Myocyte (in vitro differentiated cells): ENCODE results near the gene TP53BP1. TPM values are rescaled to one million over a fixed set of nuclear protein-coding genes. Genes with fewer than 3 reads are reported as not detected.
"Not testable (repeated sequence)": the region's sequence is repeated elsewhere in the genome, so short reads cannot be mapped to it uniquely, and the experiment has no call there.

Experiments
- DNase-seq: peaks from one replicate; pipeline ENCODE4 v3.0.0-alpha.2; 2012; ENCODE audit warnings: low read depth
- total RNA-seq: library from RNA; depleted of rRNA; stranded (reverse); fragments of >200 nt; gene quantifications from 2 replicates; pipeline ENCODE4 v1.2.3, GENCODE V29; 2014

Gene TP53BP1
- total RNA-seq, 1 donor from 2014 or later, result 86.4 TPM

DNA sequence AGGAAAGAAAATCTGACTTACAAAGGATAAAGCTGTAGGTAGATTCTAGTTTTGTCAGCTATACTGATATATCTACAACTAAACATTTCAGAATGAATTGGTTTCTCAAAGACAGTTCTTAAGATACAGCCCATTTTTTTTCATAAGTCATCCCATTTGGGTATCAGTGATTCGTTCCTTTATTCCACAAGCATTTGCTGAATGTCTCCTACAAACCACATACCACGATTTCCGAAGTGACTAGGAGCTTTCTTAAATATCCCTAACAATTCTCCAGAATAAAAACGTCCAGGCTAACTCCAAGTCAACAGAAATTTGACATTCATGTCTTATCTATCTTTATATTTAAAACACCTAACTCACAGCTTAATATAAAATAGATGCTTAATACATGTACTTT is 59.8 kb downstream of the TP53BP1 start:
- DNase-seq, result peak; percentile 49

GRCh38 chr15:43429687-43430086 is 63.3 kb downstream of the TP53BP1 start:
- no peak for DNase-seq

GRCh38 chr15:43423793-43424192 is 69.2 kb downstream of the TP53BP1 start:
- peak; percentile 29 for DNase-seq

DNA sequence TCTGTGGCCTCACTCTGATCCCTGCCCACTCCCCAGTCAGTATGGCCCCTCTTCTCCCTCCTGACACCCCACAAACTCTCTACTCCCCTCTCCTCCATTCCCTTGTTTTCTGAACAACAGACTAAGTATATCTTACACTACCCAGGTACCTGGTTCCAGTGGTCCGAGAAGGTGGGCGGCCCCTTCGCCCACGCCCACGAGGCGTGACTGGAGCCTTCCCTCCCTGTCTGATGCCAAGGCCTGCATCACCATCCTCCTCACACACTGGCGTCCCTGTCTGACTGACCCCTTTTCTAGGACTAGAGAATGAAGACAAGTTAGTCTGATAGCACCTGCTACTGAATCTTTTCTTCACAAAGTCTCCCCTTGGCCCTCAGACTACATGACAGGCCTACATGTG is 72.1 kb downstream of the TP53BP1 start:
- no peak for DNase-seq

GRCh38 chr15:43420435-43420834 is 72.5 kb downstream of the TP53BP1 start:
- no peak for DNase-seq

DNA sequence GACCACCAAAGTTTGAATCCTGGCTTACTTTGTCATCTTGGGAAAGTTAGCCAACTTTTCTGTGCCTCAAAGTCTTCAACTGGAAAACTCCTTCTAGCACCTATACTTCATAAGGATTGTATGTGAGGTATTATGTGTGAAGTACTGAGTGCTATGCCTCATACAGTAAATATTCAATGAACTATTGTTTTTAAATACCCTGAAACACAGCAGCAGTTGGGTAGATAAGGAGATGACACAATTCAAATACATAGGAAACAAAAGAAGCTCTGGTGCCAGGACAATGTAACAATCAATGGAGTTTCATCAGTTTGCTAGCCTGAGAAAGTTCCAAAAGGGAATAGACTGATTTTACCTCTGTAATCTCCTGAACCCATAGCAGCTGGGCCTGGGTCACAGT is 78.8 kb downstream of the TP53BP1 start:
- DNase-seq, result no peak

GRCh38 chr15:43412096-43412495 is 80.9 kb downstream of the TP53BP1 start:
- DNase-seq, result no peak

DNA sequence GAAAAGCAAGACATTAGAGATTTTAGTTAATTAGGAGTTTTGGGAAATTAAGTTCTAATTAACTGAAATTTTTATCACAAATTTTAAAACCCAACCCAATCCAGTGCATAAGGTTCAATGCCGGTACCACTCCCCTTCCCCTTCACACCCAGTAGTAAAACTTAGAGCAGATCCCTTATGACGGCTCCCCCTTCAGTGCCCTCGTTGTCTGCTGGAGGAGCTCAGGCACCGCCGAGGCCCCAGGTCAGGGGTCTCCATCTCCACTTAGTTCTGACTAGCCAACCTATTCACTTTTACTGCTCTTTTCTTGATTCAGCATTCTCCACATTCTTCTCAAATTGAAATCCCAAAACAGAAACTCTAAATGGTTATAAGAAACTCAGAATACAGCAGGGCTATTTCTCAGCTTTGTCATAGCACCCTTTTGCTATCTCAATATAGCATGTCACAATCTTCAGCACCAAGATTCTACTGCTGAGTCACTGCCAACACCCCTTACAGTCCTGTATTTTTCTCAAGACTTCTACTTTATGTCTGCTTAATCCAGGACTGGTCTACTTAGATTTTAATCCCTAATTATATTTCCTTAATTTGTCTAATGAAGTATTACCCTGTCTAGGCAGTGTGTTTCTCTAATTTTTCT is 82.3 kb downstream of the TP53BP1 start:
- peak; percentile 11 for DNase-seq

GRCh38 chr15:43408789-43409188 is 84.2 kb downstream of the TP53BP1 start:
- DNase-seq, result no peak

- no peak for DNase-seq
Observed at GRCh38 chr15:43406808-43407207, 86.1 kb downstream of the TP53BP1 start.

GRCh38 chr15:43406189-43406588 is 86.8 kb downstream of the TP53BP1 start:
- DNase-seq, result no peak

- no peak for DNase-seq
Observed at GRCh38 chr15:43404130-43404529, 88.8 kb downstream of the TP53BP1 start.

DNA sequence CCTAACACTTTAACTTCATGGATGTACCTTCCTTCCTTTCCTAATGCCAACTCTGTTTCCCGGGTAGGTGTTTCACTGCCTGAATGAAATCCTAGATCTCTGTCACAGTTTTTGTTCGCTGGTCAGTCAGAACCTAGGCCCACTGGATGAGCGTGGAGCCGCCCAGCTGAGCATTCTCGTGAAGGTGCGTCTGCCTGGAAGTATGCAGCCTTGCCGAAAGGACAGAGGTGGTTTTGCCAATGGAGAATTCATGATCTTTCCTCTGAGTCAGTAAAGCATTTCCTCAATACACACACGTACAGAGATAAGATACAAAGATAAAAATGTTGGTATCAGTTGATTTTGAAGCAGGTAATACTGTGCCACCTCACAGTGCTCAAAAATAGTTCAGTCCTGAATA is 89.3 kb downstream of the TP53BP1 start:
- no peak for DNase-seq

- no peak for DNase-seq
Observed at GRCh38 chr15:43402255-43402654, 90.7 kb downstream of the TP53BP1 start.

GRCh38 chr15:43393592-43393991 is 99.4 kb downstream of the TP53BP1 start:
- not testable (repeated sequence) for DNase-seq

DNA sequence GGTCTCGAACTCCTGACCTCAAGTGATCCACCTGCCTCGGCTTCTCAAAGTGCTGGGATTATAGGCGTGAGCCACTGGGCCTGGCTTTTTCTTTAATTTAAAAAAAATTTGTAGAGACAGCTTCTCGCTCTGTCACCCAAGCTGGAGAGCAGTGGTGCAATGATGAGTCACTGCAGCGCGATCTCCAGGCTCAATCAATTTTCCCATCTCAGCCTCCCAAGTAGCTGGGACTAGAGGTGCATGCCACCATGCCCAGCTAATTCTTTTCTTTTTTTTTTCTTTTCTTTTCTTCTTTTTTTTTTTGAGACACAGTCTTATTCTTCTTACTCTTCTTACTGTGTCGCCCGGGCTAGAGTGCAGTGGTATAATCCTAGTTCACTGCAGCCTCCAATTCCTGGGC is 102.2 kb downstream of the TP53BP1 start:
- DNase-seq, result no peak

- peak; percentile 22 for DNase-seq
Observed at GRCh38 chr15:43383070-43383469, 109.9 kb downstream of the TP53BP1 start.

GRCh38 chr15:43382310-43382709 is 110.6 kb downstream of the TP53BP1 start:
- DNase-seq, result peak; percentile 43

- DNase-seq, result no peak
Observed at GRCh38 chr15:43378601-43379000, 114.4 kb downstream of the TP53BP1 start.

DNA sequence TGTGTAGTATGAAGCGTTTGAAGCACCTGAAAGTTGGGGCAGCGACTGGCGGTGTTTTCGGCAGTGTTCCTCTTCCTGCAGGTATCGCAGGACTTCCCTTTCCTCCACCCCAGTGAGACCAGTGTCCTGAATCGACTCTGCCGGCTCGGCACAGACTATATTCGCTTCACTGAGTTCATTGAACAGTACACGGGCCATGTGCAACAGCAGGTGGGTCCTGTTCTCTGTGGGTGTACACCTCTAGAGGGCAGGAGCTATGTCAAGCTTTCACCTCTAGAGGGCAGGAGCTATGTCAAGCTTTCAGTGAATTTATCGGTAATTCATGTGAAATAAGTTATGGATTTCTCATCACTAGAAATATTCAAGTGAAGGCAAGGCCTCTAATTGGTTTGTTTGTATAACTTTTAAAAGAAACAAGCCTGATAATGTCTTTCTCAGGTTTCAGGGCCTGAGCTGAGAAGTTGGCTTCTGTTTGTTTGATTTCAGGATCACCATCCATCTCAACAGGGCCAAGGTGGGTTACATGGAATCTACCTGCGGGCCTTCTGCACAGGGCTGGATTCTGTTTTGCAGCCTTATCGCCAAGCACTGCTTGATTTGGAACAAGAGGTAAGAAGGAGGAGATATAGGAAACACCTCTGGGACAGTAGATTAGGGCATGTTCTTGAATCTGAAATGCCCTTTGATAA is 116.8 kb downstream of the TP53BP1 start:
- DNase-seq, result peak; percentile 25

- DNase-seq, result peak; percentile 86
Observed at GRCh38 chr15:43370975-43371974, 121.7 kb downstream of the TP53BP1 start, which contains the start of the genes TUBGCP4 and ZSCAN29. TSS of gene TUBGCP4 (plus strand) at chr15:43371101. CDS start at chr15:43371355, 254 bp downstream. TSS of gene ZSCAN29 (minus strand) at chr15:43371043. CDS start at chr15:43369913, 1,130 bp downstream.
